Bronchial epithelial cell (primary cell): Measurements from ENCODE around the gene PKD1. TPM values are rescaled to one million over a fixed set of nuclear protein-coding genes. Genes with fewer than 3 reads are reported as not detected.
A peak's percentile ranks its signal among the peaks of the same experiment; 100 is the strongest.

Experiments used
- DNase-seq: peaks from one replicate; pipeline ENCODE4 v3.0.0-alpha.2; 2010; ENCODE audit warnings: low read depth
- FAIRE-seq: peaks from 2 replicates; lab custom pipeline; 2011; peaks lifted over from hg19 to GRCh38; lab: Jason Lieb, UNC
- H3K27me3 ChIP-seq: 2 replicates; pipeline ENCODE4 v1.5.1; 2011; ENCODE audit warnings: low read length; ENCODE audit not compliant: control insufficient read depth, insufficient read depth
- H3K36me3 ChIP-seq: 2 replicates; pipeline ENCODE4 v1.5.1; 2011; ENCODE audit warnings: low read length; ENCODE audit not compliant: control insufficient read depth, insufficient read depth
- H3K4me3 ChIP-seq: 2 replicates; pipeline ENCODE4 v1.5.1; 2011; ENCODE audit warnings: mild to moderate bottlenecking, low read depth, low read length, control low read depth
- CTCF ChIP-seq: IDR thresholded peaks from 2 replicates; pipeline ENCODE4 v1.5.1; 2011; ENCODE audit warnings: mild to moderate bottlenecking, moderate library complexity, low read length, control low read depth, inconsistent platforms; ENCODE audit not compliant: insufficient read depth, severe bottlenecking
- total RNA-seq: library from RNA; depleted of rRNA; stranded (reverse); fragments of >200 nt; gene quantifications from 2 replicates; pipeline ENCODE4 v1.2.1, GENCODE V29; 2014

The PKD1 gene
- total RNA-seq, 1 donor from 2014 or later: 56.1 TPM

DNA sequence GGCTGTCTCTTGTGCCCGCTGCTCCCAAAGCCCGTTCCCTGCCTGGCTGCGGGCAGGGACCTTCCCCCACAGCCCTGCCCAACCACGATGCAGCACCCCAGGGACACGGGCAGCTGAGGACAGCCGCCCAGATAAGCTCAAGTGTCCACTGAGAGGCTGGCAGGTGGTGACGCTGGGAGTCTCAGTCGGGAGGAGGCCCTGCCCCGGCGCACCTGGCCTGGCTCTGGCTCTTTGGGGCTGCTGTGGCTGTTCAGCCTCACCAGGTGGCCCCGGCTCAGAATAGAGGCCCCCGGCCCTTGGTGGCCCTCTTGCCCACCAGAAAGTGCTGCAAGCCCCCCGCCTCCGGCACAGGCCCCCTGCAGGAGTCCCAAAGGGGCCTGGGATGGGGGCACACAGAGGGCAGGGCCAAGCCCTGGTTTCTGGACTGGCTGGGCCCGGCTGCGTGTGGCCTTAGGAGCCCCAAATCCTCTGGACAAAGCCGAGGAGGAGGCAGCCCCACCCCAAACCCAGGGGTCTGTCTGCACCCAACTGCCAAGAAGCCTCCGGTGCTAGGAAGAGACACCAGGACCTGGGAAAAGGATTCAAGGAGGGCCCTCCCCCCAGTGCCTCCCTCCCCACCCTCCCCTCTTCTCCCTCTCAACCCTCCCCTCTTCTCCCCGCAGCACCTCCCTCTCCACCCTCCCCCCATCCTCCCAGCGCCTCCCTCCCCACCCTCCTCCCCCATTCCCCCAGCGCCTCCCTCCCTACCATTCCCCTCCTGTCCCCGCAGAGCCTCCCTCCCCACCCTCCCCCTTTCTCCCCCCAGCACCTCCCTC is 93.3 kb downstream of the PKD1 start:
- DNase-seq: no peak
- no peak for TF ChIP-seq CTCF
- no peaks in the 10 kb centered on the region for H3K27me3 ChIP-seq
- FAIRE-seq: no peak
- no peaks in the 10 kb centered on the region for H3K36me3 ChIP-seq
- no peak overlapping the region for H3K4me3 ChIP-seq

DNA sequence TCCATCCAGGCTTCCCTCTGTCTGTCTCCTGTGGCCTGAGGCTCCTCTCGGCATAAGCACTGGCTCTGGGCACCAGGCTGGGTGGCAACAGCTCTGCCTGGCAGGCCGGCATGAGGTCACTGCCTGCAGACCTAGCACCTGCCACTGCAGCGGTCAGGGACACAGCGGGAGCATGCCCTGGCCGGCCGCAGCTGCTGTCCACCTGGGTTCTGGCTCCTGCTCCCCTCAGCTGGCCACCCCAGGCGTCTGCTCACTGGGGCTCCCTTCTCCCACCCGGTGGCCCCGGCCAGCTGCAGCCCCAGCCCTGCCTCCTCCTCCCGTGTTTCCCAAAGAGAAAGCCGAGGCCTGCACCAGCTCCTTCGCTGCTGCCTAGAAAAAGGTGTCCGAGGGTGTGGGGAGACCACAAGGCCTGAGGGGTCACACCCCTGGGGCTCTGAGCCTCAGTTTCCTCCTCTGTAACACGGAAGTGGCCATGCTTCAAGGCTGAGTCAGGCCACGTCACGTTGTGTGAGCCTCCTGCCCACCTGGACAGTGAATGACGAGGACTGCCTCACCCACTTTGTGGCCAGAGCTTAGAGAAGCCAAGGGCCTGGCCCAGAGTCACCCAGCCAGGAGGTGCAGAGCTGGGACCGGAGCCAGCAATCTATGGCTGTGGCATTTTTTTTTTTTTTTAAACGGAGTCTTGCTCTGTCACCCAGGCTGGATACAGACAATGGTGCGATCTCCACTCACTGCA is 94.7 kb downstream of the PKD1 start:
- Histone ChIP-seq H3K4me3 (no peak overlapping the region), H3K36me3 (peaks cover 2% of the 10 kb centered on the region), H3K27me3 (no peaks in the 10 kb centered on the region)
- DNase-seq: peak; percentile 85
- TF ChIP-seq CTCF: no peak
- FAIRE-seq: no peak

GRCh38 chr16:2040041-2040786 is 95.5 kb downstream of the PKD1 start:
- Histone ChIP-seq H3K4me3 (no peak overlapping the region), H3K27me3 (no peaks in the 10 kb centered on the region), H3K36me3 (peaks cover 2% of the 10 kb centered on the region)
- DNase-seq (no peak), FAIRE-seq (no peak)
- no peak for TF ChIP-seq CTCF

DNA sequence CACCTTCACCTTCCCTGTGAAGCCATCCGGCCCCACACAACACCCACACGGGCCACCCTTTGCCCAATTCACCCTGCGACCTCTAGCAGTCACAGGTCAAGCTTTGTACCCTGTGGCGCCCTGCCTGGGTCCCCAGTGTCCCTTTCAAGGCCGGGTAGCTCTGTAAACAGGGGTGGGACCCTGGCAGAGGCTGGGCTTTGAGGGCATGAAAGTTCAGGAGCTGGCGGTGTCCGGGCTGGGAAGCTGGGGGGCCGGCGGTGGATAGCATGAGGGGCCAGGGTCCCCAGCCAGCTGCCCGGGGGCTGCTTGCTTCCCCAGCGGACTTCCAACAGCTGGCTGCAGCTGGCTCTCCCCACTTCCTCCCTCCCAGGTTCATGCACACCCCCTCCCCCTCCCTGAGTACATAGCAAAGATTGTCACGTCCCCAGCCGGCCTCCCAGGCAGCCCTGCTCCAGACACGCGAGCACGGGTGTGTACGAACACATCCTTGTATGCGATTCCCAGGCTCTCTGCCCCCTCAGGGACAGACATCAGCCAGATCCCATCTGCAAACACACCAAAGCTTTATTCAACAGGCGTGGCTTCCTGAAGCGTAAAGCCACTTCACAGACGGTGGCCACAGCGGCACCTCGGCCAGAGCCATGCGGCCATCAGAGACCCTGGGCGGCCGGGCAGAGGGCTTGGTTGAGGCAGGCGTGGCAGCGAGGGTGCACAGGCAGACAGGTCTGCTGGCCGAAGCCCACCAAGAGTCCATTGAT is 96.2 kb downstream of the PKD1 start:
- DNase-seq: peak; percentile 35
- FAIRE-seq: no peak
- Histone ChIP-seq H3K27me3 (no peaks in the 10 kb centered on the region), H3K36me3 (peaks cover 2% of the 10 kb centered on the region), H3K4me3 (no peak overlapping the region)
- TF ChIP-seq CTCF: no peak

Other genes with a start within 250 kb of the PKD1 start
- gene HS3ST6, start 217.5 kb downstream of the PKD1 start, total RNA-seq: 2.2 TPM in 1 of 2 replicates, not detected in the other
- 2.9 and 6.0 TPM in 2 replicates for gene MSRB1, start 192.7 kb downstream of the PKD1 start, total RNA-seq
- under 0.01 and 0.13 TPM in 2 replicates for gene RPL3L, start 181.2 kb downstream of the PKD1 start, total RNA-seq
- 115 and 219 TPM in 2 replicates for gene NDUFB10, start 176.4 kb downstream of the PKD1 start, total RNA-seq
- 5,082 and 6,563 TPM in 2 replicates for gene RPS2, start 171.1 kb downstream of the PKD1 start, total RNA-seq
- not detected in 2 replicates for gene RNF151, start 169.0 kb downstream of the PKD1 start, total RNA-seq
- gene TBL3, start 163.8 kb downstream of the PKD1 start, total RNA-seq: 38.5 and 44.5 TPM in 2 replicates
- 1.6 and 2.0 TPM in 2 replicates for gene NOXO1, start 154.4 kb downstream of the PKD1 start, total RNA-seq
- gene GFER, start 151.7 kb downstream of the PKD1 start, total RNA-seq: 16.1 and 18.4 TPM in 2 replicates
- 2.9 and 5.2 TPM in 2 replicates for gene SYNGR3, start 145.9 kb downstream of the PKD1 start, total RNA-seq
- 26.3 and 31.9 TPM in 2 replicates for gene ZNF598, start 126.1 kb downstream of the PKD1 start, total RNA-seq
- gene NPW, start 116.1 kb downstream of the PKD1 start, total RNA-seq: 0.13 TPM in 1 of 2 replicates, not detected in the other
- gene NHERF2, start 109.0 kb downstream of the PKD1 start, total RNA-seq: 15.8 and 20.1 TPM in 2 replicates
- gene NTHL1, start 88.1 kb downstream of the PKD1 start, total RNA-seq: 18.6 and 44.0 TPM in 2 replicates
- 25.0 and 34.7 TPM in 2 replicates for gene TSC2, start 87.9 kb downstream of the PKD1 start, total RNA-seq
- 0.26 and 0.90 TPM in 2 replicates for gene RAB26, start 12.7 kb upstream of the PKD1 start, total RNA-seq
- 47.4 and 50.2 TPM in 2 replicates for gene TRAF7, start 19.9 kb upstream of the PKD1 start, total RNA-seq
- gene CASKIN1, start 60.7 kb upstream of the PKD1 start, total RNA-seq: under 0.01 and 1.8 TPM in 2 replicates
- 10.9 and 11.6 TPM in 2 replicates for gene MLST8, start 69.6 kb upstream of the PKD1 start, total RNA-seq
- 0.53 and 1.2 TPM in 2 replicates for gene BRICD5, start 75.0 kb upstream of the PKD1 start, total RNA-seq
- 9.1 and 9.5 TPM in 2 replicates for gene PGP, start 78.9 kb upstream of the PKD1 start, total RNA-seq
- gene E4F1, start 87.7 kb upstream of the PKD1 start, total RNA-seq: 26.6 and 34.4 TPM in 2 replicates
- under 0.01 and 0.64 TPM in 2 replicates for gene DNASE1L2, start 100.5 kb upstream of the PKD1 start, total RNA-seq
- 87.8 and 140 TPM in 2 replicates for gene ECI1, start 115.7 kb upstream of the PKD1 start, total RNA-seq
- 73.5 and 84.7 TPM in 2 replicates for gene RNPS1, start 132.2 kb upstream of the PKD1 start, total RNA-seq
- gene ABCA3, start 204.8 kb upstream of the PKD1 start, total RNA-seq: under 0.01 and 0.51 TPM in 2 replicates